ENCODE results near the gene SLC41A3. TPM values are rescaled to one million over a fixed set of nuclear protein-coding genes. Genes with fewer than 3 reads are reported as not detected.

Gene SLC41A3
- total and polyA plus RNA-seq, 4 donors = 9.3 to 19.8 (median 12.7) TPM

- no peak overlapping the region for H3K4me3 ChIP-seq (ENCODE audit: low read depth in 1 of 3, low read length in 3 of 3)
- peaks cover 0 to 2% (median 0%) of the 10 kb centered on the region in 4 donors for H3K36me3 ChIP-seq (ENCODE audit: control insufficient read depth in 4 of 4, insufficient read depth in 3 of 4, low read depth in 1 of 4, low read length in 3 of 4)
- H3K9ac ChIP-seq (ENCODE audit: low read depth in 1 of 2, low read length in 2 of 2) = no peak overlapping the region
- TF ChIP-seq NR2F2 (IDR thresholded peaks at IDR 0.05) (no peak), REST (IDR thresholded peaks at IDR 0.05) (no peak), RXRA (IDR thresholded peaks at IDR 0.05) (no peak), FOXA2 (IDR thresholded peaks at IDR 0.05) (no peak), FOXA1 (IDR thresholded peaks at IDR 0.05) (no peak), GABPA (IDR thresholded peaks at IDR 0.05 in 1 of 2, conservative IDR thresholded peaks at IDR 0.05 in 1 of 2) (no peak), ZBTB33 (IDR thresholded peaks at IDR 0.05) (no peak)
- H3K27me3 ChIP-seq (ENCODE audit: control insufficient read depth in 4 of 4, insufficient read depth in 4 of 4, low read length in 3 of 4) = no peaks in the 10 kb centered on the region
- no peaks in the 10 kb centered on the region for H3K4me1 ChIP-seq (ENCODE audit: control insufficient read depth in 4 of 4, insufficient read depth in 4 of 4, low read length in 3 of 4)
- no peak for DNase-seq (ENCODE audit: low spot score)
- H3K27ac ChIP-seq (ENCODE audit: low read depth in 1 of 2, low read length in 2 of 2) = no peak overlapping the region
- no peaks in the 10 kb centered on the region for H3K9me3 ChIP-seq (ENCODE audit: control insufficient read depth in 4 of 4, low read length in 3 of 4)
- WGBS = 91% methylated on average over 8 of the region's 8 CpGs
Observed at GRCh38 chr3:126063358-126063965, 20.5 kb downstream of the SLC41A3 start.

DNA sequence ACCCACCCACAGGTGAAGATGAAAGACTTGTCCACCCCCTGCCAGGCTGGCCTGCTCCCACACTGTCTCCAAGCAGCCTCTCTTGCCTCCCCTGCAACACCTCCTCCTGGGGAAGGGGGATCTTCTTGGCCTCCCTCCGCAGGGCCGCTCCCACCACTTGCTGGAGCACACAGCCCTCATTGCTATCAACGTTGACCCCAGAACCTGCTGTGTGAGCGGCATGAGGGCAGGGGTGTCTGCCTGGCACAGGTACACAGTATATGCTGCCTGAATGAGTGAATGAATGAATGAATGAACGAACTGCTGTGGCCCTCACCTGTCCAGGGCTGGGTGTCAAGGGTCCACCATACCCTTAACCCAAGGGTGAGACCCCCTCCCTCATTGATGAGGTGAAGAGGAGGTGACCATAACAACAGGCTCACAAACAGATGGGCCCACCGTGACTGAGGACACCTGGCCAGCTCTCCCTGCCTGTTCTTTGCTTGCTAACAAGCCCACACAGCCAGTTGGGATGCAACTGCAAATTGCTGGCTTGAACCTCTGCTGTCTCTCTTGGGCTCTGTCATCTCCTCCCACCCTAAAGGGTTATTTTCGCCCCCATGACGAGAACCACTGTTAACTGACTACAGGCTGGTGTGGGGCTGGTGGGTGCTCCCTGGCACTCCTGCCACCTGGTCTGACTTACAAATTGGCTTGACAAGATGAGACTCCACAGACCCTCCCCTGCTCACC lies 22.5 kb downstream of the SLC41A3 start:
- Histone ChIP-seq H3K27ac (ENCODE audit: low read depth in 1 of 2, low read length in 2 of 2) (no peak overlapping the region), H3K9me3 (ENCODE audit: control insufficient read depth in 4 of 4, low read length in 3 of 4) (no peaks in the 10 kb centered on the region), H3K27me3 (ENCODE audit: control insufficient read depth in 4 of 4, insufficient read depth in 4 of 4, low read length in 3 of 4) (no peaks in the 10 kb centered on the region), H3K36me3 (ENCODE audit: control insufficient read depth in 4 of 4, insufficient read depth in 3 of 4, low read depth in 1 of 4, low read length in 3 of 4) (no peaks in the 10 kb centered on the region), H3K4me3 (ENCODE audit: low read depth in 1 of 3, low read length in 3 of 3) (no peak overlapping the region), H3K4me1 (ENCODE audit: control insufficient read depth in 4 of 4, insufficient read depth in 4 of 4, low read length in 3 of 4) (no peaks in the 10 kb centered on the region), H3K9ac (ENCODE audit: low read depth in 1 of 2, low read length in 2 of 2) (no peak overlapping the region)
- WGBS = 90% methylated on average over 8 of the region's 8 CpGs
- no peak for TF ChIP-seq TAF1 (conservative IDR thresholded peaks at IDR 0.05)
- no peak for TF ChIP-seq FOXA1 (IDR thresholded peaks at IDR 0.05)
- TF ChIP-seq EGR1 (IDR thresholded peaks at IDR 0.05; ENCODE audit: low read depth in 2 of 2) = no peak
- TF ChIP-seq, protein P1, sequence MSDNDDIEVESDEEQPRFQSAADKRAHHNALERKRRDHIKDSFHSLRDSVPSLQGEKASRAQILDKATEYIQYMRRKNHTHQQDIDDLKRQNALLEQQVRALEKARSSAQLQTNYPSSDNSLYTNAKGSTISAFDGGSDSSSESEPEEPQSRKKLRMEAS (IDR thresholded peaks at IDR 0.05) = no peak
- TF ChIP-seq RXRA (IDR thresholded peaks at IDR 0.05) = no peak
- TF ChIP-seq YY1 (IDR thresholded peaks at IDR 0.05) = no peak
- TF ChIP-seq HNF4A (conservative IDR thresholded peaks at IDR 0.05) = no peak
- no peak for TF ChIP-seq REST (IDR thresholded peaks at IDR 0.05)
- TF ChIP-seq NR2F2 (IDR thresholded peaks at IDR 0.05) = no peak
- TF ChIP-seq HNF4G (IDR thresholded peaks at IDR 0.05) = no peak
- TF ChIP-seq ZBTB33 (IDR thresholded peaks at IDR 0.05) = no peak
- no peak for TF ChIP-seq JUND (IDR thresholded peaks at IDR 0.05)
- TF ChIP-seq, protein P2, sequence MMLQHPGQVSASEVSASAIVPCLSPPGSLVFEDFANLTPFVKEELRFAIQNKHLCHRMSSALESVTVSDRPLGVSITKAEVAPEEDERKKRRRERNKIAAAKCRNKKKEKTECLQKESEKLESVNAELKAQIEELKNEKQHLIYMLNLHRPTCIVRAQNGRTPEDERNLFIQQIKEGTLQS (IDR thresholded peaks at IDR 0.05) = no peak
- DNase-seq (ENCODE audit: low spot score) = no peak

Data from liver (tissue), 9 donors.